Fibroblast of gingiva (primary cell): ENCODE results near the gene OR12D1.

Experiments
- DNase-seq: peaks from one replicate; pipeline ENCODE4 v3.0.0-alpha.2; 2011; ENCODE audit warnings: low read depth

OR12D1 gene

DNA sequence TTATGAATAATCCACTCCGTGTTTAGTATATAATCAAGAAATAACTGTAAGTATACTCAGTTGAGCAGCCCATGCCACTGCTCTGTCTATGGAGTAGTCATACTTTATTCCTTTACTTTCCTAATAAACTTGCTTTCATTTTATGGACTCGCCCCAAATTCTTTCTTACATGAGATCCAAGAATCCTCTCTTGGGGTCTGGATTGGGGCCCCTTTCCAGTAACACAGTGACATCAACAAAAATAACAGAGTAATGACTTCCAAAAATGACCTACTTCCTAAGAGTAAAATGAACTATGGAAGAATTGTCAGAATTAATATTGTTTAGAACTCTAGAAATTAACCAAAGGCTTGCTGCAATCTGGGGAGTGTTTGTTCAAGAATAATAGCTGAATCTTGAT lies 51.1 kb downstream of the OR12D1 start:
- no peak for DNase-seq

GRCh38 chr6:29466241-29466640 lies 51.5 kb downstream of the OR12D1 start:
- no peak for DNase-seq
